ENCODE measurements around the gene MAEA. TPM values are rescaled to one million over a fixed set of nuclear protein-coding genes. Genes with fewer than 3 reads are reported as not detected.

Gene MAEA
- total and polyA plus RNA-seq, 9 of the 15 experiments (the other 6 are each of a cell fraction or from before 2014, with no cell fraction given): 2.1 to 86.5 (median 45.0) TPM

GRCh38 chr4:1241936-1242505, 47.7 kb upstream of the MAEA start:
- DNase-seq (ENCODE audit: extremely low read depth in 1 of 4, low spot score in 3 of 4): peak in 1 of 4 experiments; percentile 4
- no TSS peak for BruUV-seq (replicated peaks)
- H3K36me3 ChIP-seq (ENCODE audit: control insufficient read depth, insufficient read depth, low read length): peaks cover 58% of the 10 kb centered on the region
- no peak overlapping the region for H3K4me2 ChIP-seq (ENCODE audit: insufficient read depth, low read length)
- WGBS (ENCODE audit: insufficient coverage, low coverage, missing lambda C conversion rate): 95% methylated on average over 22 of the region's 24 CpGs
- peaks cover 66% of the 10 kb centered on the region for H3K79me2 ChIP-seq (ENCODE audit: control insufficient read depth, insufficient read depth, low read length)
- no peak overlapping the region for H3K27ac ChIP-seq (ENCODE audit: extremely low read depth, low read depth, low read length)
- ChIA-PET CTCF (ENCODE audit: low intra/inter-chr PET ratio) (no interaction called here), POLR2A (no interaction called here)
- H3K9me1 ChIP-seq (ENCODE audit: control insufficient read depth, insufficient read depth, low read length): peaks cover 14% of the 10 kb centered on the region
- H3K27me3 ChIP-seq (ENCODE audit: control insufficient read depth in 2 of 2, insufficient read depth in 2 of 2, low read length in 2 of 2): no peaks in the 10 kb centered on the region
- FAIRE-seq: no peak
- TF ChIP-seq RNF2 (IDR thresholded peaks at IDR 0.05) (no peak), ETV5 (CRISPR knock-in tag; IDR thresholded peaks at IDR 0.05; ENCODE audit: low read depth) (no peak), CHD1 (IDR thresholded peaks at IDR 0.05; ENCODE audit: low read length) (no peak), ZNF274 (IDR thresholded peaks at IDR 0.05; ENCODE audit: borderline replicate concordance, low read depth, low read length) (no peak), MED1 (CRISPR knock-in tag; IDR thresholded peaks at IDR 0.05; ENCODE audit: borderline replicate concordance) (no peak), TRIM25 (IDR thresholded peaks at IDR 0.05; ENCODE audit: borderline replicate concordance) (no peak), EZH2 (IDR thresholded peaks at IDR 0.05; ENCODE audit: borderline replicate concordance, low read depth, low read length) (no peak), KHSRP (IDR thresholded peaks at IDR 0.05) (no peak), SIN3A (IDR thresholded peaks at IDR 0.05; ENCODE audit: borderline replicate concordance in 2 of 2, control insufficient read depth in 1 of 2, low read depth in 2 of 2, low read length in 2 of 2) (no peak), HDAC1 (IDR thresholded peaks at IDR 0.05) (no peak), SP1 (CRISPR knock-in tag; IDR thresholded peaks at IDR 0.05) (no peak), DPF2 (IDR thresholded peaks at IDR 0.05) (no peak), POU5F1 (IDR thresholded peaks at IDR 0.05; ENCODE audit: borderline replicate concordance, low read depth, low read length, partially characterized antibody) (no peak), PREB (CRISPR knock-in tag; IDR thresholded peaks at IDR 0.05) (no peak), TEAD4 (IDR thresholded peaks at IDR 0.05; ENCODE audit: low read length) (no peak), TEAD4 (CRISPR knock-in tag; IDR thresholded peaks at IDR 0.05; ENCODE audit: borderline replicate concordance) (no peak), E2F8 (IDR thresholded peaks at IDR 0.05; ENCODE audit: low read depth, partially characterized antibody) (no peak), SMAD2 (IDR thresholded peaks at IDR 0.05; ENCODE audit: low read depth, low read length) (no peak), OTX1 (CRISPR knock-in tag; IDR thresholded peaks at IDR 0.05) (no peak)
- no peak overlapping the region for H3K4me3 ChIP-seq
- no peaks in the 10 kb centered on the region for H3K9me3 ChIP-seq (replicated peaks; ENCODE audit: control insufficient read depth, insufficient read depth, low read depth, low read length)
- H3K9ac ChIP-seq (ENCODE audit: insufficient read depth in 1 of 2, low read depth in 2 of 2, low read length in 2 of 2): no peak overlapping the region; a peak in 1 of 4 replicates
- H2AFZ ChIP-seq (ENCODE audit: low read depth, low read length): no peak overlapping the region
- intact Hi-C loops (cut with micrococcal nuclease): no loop called here
- in situ Hi-C loops (cut with MboI): no loop called here
- no peak for ATAC-seq
- peaks cover 0 to 59% of the 10 kb centered on the region in 2 experiments; a peak in 3 of 5 replicates for H3K4me1 ChIP-seq (replicated peaks in 1 of 2; ENCODE audit: control insufficient read depth in 2 of 2, insufficient read depth in 2 of 2, low read length in 2 of 2)
- H4K20me1 ChIP-seq (replicated peaks; ENCODE audit: control insufficient read depth, insufficient read depth, low read length): no peaks in the 10 kb centered on the region; the same call in 1 of the 2 replicates
